Activated CD8-positive, alpha-beta memory T cell treated with anti-CD3 and anti-CD28 coated beads for 48 hours (primary cell): Measurements from ENCODE around the gene CRIP1.
A peak's percentile ranks its signal among the peaks of the same experiment; 100 is the strongest.

ENCODE experiments used
- DNase-seq, 3 experiments: peaks; one replicate each; pipeline ENCODE4 v3.0.0-alpha.2; 2020; ENCODE audit warnings: low read depth in 2 of 3, low spot score in 2 of 3

CRIP1 gene

GRCh38 chr14:105503296-105503640 lies 16.6 kb downstream of the CRIP1 start:
- no peak for DNase-seq

- no peak for DNase-seq
Measured at GRCh38 chr14:105503935-105504692, 17.4 kb downstream of the CRIP1 start.

- no peak for DNase-seq
Measured at GRCh38 chr14:105505101-105505500, 18.4 kb downstream of the CRIP1 start.

DNA sequence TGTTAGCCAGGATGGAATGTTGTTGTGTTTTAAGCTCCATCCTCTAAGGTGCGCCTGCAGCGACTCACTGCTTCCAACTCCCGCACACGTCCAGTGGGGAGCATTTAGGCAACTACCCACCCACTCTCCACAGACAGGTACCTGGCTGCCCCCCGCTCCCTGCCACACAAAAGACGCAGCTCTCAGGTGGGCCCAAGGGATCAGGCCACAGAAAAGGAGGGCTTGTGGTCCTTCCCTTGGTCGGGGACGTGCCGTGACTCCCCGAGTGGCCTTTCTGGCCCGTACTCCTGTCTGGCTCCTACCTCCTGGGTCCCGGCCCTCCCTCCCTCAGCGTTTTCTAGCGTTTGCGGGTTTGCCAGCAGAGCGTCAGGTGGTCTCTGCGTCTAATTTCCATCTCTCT lies 20.6 kb downstream of the CRIP1 start:
- DNase-seq, result no peak

- DNase-seq, result no peak
Measured at GRCh38 chr14:105508069-105508468, 21.4 kb downstream of the CRIP1 start.

- DNase-seq, result no peak
Measured at GRCh38 chr14:105508601-105509000, 21.9 kb downstream of the CRIP1 start.

- no peak for DNase-seq
Measured at GRCh38 chr14:105517096-105517495, 30.4 kb downstream of the CRIP1 start.

DNA sequence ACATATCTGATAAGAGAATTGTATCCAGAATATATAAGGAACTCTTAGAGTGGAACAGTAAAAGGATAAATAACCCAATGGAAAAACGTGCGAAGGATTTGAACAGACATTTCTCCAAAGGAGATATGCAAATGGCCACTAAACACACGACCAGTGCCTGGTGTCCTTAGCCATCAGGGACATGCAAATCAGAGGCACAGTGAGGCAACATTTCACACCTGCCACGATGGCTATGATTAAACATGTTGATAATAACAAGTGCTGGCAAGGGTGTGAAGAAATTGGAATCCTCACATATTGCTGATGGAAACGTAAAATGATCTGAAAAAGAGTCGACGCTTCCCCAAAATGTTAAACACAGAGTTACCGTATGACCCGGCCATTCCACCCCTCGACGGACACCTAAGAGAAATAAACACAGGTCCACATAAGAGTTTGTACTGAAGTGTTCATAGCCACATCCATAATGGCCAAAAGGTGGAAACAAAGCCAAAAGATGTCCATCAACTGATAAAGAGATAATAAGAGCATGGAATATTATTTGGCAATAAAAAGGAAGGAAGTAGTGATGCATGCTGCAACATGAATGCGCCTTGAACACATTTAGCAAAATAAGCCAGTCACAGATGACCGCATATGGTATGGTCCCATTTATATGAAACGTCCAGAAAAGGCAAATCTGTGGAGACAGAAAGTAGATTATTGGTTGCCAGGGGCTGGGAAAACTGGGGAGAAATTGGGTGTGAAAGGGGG lies 33.4 kb downstream of the CRIP1 start:
- no peak for DNase-seq

GRCh38 chr14:105525326-105525725 lies 38.6 kb downstream of the CRIP1 start:
- DNase-seq, result no peak

DNA sequence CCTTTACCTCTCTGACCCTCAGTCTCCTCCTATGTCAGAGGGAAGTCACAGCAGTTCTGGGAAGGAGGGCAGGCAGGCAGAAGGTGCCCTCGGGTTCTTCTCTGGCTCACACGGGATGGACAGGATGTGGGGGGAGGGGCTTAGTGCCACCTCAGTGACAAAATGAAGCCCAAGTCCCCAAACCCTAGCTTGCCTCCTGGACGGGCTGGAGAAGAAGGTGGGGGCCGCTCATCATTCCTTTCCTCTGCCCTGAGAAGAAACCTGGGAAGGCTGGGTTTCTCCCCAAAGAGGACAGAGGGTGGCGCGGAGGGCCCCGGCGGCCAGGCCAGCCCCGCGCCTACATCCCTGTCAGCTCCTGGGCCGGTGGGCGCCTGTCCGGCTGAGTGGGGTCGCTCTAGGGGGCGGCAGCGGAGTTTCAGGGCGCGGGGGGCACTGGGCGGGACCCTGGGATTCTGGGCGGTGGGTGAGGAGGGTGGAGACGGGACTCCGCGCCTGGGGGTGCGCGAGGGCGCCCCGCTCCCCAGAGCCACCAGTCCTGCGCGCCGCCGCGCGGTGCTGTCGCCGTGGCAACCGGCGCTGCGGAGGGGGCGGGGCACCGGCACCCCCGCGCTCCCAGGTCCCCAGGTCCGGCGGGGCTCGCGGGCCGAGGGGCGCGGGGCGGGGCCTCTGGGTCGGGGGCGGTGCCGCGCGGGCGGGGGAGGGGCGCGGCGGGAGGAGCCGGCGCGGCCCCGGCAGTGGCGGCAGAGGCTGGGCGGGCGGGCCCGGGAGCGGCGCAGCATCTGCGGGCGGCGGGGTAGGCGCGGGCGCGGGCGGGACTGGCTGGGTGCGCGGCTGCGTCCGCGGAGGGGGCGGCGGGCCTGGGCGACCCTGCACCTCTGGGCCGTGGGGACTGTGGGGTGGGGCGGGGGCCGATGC lies 39.4 kb downstream of the CRIP1 start, which contains the start of gene TMEM121:
Gene TMEM121 (plus strand): TSS at position 723 of the 915 bp plus-strand sequence. CDS start 2,252 bp downstream, outside the sequence.
- no peak for DNase-seq

GRCh38 chr14:105526776-105527380 lies 40.2 kb downstream of the CRIP1 start:
- DNase-seq, result no peak

DNA sequence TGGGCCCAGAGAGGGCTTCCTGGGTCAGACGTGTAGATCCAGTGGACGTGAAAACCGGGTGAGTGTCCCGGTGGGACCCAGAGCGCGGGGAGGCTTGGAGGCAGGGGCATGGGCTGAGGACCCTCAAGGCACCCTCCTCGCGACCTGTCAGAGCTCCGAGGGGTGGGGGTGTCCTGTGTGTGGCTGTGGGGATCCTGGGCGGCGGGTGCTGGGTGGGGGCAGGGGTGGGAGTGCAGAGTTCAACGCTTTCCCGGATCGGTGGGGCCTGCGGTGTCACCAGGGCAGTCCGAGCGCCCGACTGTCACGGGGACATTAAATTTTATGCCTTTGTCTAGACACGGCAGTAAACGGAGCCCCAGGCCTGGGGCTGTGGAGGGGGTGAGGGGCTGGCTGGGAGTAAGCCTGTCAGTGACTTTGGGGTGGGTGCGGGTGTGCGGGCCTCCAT lies 40.7 kb downstream of the CRIP1 start:
- DNase-seq, result no peak

DNA sequence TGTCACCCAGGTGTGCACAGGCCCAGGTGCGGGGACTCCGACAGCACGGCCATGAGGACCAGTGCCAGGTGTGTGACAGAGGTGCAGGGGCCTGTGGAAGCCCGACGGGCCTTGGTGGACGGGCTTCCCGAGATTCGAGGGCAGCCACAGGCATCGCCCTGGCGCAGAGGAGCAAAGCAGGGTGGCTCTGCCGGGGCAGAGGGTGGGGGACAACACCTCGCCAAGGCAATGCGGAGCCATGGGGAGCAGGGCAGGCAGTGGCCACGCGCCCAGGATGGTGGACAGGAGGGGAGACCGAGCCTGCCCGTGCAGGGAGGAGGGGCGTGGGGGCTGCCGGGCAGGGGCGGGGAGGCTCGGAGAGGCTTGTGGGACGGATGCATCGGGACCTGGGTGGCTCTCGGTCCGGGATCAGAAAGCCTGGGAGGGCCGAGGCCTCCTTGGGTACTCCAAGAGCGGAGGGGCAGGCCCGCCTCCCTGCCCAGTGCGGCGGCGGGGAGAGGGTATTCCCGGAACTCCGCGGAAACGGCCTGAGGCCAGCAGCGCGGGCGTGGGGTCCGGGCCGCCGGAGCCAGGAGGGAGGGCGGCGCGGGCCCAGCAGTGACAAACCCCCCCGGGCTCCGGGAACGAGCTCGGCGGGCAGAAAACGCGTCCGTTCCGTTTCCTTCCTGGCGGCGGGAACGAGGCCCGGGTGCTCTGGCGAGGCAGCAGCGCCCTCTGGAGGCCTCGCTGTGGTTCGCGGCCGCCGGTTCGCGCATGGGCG lies 41.3 kb downstream of the CRIP1 start:
- peak; percentile 61 to 64 (median 62) for DNase-seq

- no peak for DNase-seq
Measured at GRCh38 chr14:105528586-105529318, 42.1 kb downstream of the CRIP1 start.

GRCh38 chr14:105529319-105529568 lies 42.6 kb downstream of the CRIP1 start:
- DNase-seq, result no peak

GRCh38 chr14:105529569-105530284 lies 43.0 kb downstream of the CRIP1 start:
- no peak for DNase-seq

DNA sequence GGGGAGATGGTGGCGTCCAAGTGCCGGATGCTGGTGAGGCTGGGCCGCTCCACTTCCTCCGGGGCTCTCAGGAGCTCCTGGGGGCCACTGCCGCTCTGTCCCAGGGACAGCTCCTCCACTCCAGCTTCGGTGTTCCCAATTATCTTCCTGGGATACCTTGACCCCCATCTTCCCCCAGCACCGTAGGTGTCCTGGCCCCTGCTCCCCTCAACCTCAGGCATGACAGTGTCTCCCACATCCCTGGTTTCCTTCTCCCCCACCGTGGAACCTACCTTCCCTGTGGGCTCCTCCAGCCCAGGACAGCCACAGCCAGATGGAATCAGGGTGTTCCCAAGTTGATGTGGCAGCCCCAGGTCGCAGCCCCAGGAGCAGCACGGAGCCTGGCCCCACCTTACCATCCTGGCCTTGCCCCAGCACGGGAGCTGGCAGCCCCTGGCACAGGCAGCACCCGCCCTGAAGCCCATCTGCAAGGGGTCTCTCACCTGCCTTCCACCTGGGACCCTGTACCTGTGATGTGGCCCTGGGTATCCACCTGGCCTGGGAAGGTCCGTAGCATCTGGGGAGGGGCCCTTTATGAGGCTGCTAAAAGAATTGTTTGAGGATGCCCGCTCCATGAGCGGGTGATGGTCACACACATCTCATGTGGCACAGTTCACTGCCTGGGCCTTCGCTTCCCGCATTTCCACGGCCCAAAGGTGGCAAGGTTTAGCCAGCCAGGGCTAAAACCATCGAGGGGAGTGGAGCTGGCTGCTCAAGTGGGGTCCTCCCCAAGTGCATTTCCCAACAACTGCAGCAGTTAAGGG lies 43.8 kb downstream of the CRIP1 start:
- DNase-seq, result no peak

GRCh38 chr14:105531088-105531893 lies 44.6 kb downstream of the CRIP1 start:
- no peak for DNase-seq
